Measurements from ENCODE around the gene PRSS3. TPM values are rescaled to one million over a fixed set of nuclear protein-coding genes. Genes with fewer than 3 reads are reported as not detected.
"Not testable (repeated sequence)": the region's sequence is repeated elsewhere in the genome, so short reads cannot be mapped to it uniquely, and the experiment has no call there.

PRSS3 gene
- total RNA-seq (under 1 TPM in 1 of 4 donors, not detected in 3; 0.30 TPM), polyA plus RNA-seq (under 1 TPM in 1 of 3 donors, not detected in 2; 0.05 TPM)
- long read RNA-seq, donor 1: 0 reads
- long read RNA-seq, donor 2: 0 reads

GRCh38 chr9:33795281-33795680, at the start of gene PRSS3:
PRSS3 (plus strand) TSS chr9:33795561; CDS start chr9:33795574, 13 bp downstream.
- no peaks in the 10 kb centered on the region for H3K27me3 ChIP-seq (ENCODE audit: insufficient read depth in 3 of 3, low read length in 2 of 3)
- intact Hi-C loops (cut with DNase I): no loop called here
- H3K4me3 ChIP-seq: no peak within 1 kb of the TSS
- no peaks in the 10 kb centered on the region for H3K36me3 ChIP-seq (ENCODE audit: insufficient read depth in 1 of 2, low read depth in 1 of 2)
- TF ChIP-seq CTCF (IDR thresholded peaks at IDR 0.05): no peak
- no peaks in the 10 kb centered on the region for H3K4me1 ChIP-seq
- DNase-seq (no peak), ATAC-seq (peak in 1 of 4 donors; percentile 21)
- H3K9me3 ChIP-seq: no peaks in the 10 kb centered on the region
- H3K27ac ChIP-seq: no peak within 1 kb of the TSS
- WGBS, 3 donors: 75 to 85% (median 85%) methylated on average over 4 of the region's 4 CpGs

- Histone ChIP-seq H3K27me3 (ENCODE audit: insufficient read depth in 3 of 3, low read length in 2 of 3) (peaks cover 4 to 46% (median 10%) of the 10 kb centered on the region in 3 donors), H3K4me1 (peaks cover 10% of the 10 kb centered on the region), H3K9me3 (no peaks in the 10 kb centered on the region), H3K27ac (no peak overlapping the region), H3K36me3 (ENCODE audit: insufficient read depth in 1 of 2, low read depth in 1 of 2) (no peaks in the 10 kb centered on the region), H3K4me3 (no peak overlapping the region)
- no peak for TF ChIP-seq CTCF (IDR thresholded peaks at IDR 0.05)
- ATAC-seq (no peak), DNase-seq (no peak)
- 88 to 91% (median 89%) methylated on average over 22 of the region's 22 CpGs for WGBS, 3 donors
- intact Hi-C loops (cut with DNase I): no loop called here
Observed at GRCh38 chr9:33748633-33749304, 46.6 kb upstream of the PRSS3 start.

GRCh38 chr9:33749305-33749654, 46.1 kb upstream of the PRSS3 start:
- H3K4me1 ChIP-seq; H3K36me3 ChIP-seq (ENCODE audit: insufficient read depth in 1 of 2, low read depth in 1 of 2); H3K27ac ChIP-seq; H3K4me3 ChIP-seq; intact Hi-C loops (cut with DNase I); DNase-seq; H3K9me3 ChIP-seq; ATAC-seq: not testable (repeated sequence)
- 70 to 85% (median 83%) methylated on average over 6 of the region's 6 CpGs for WGBS, 3 donors
- peaks cover 4 to 51% (median 10%) of the 10 kb centered on the region in 3 donors for H3K27me3 ChIP-seq (ENCODE audit: insufficient read depth in 3 of 3, low read length in 2 of 3)

- no peak for TF ChIP-seq CTCF (IDR thresholded peaks at IDR 0.05)
- peaks cover 10% of the 10 kb centered on the region for H3K4me1 ChIP-seq
- WGBS, 3 donors: 3 to 5% (median 3%) methylated on average over 34 to 35 of the region's 35 CpGs
- no peaks in the 10 kb centered on the region for H3K9me3 ChIP-seq
- peaks cover 6 to 57% (median 10%) of the 10 kb centered on the region in 3 donors for H3K27me3 ChIP-seq (ENCODE audit: insufficient read depth in 3 of 3, low read length in 2 of 3)
- peak overlapping the region; percentile 28 for H3K4me3 ChIP-seq
- no peaks in the 10 kb centered on the region for H3K36me3 ChIP-seq (ENCODE audit: insufficient read depth in 1 of 2, low read depth in 1 of 2)
- intact Hi-C loops (cut with DNase I): loop anchor here in 1 of 2 donors (5.0 kb wide), 1 partner anchor 52 kb away; no protein-coding TSS in a partner anchor
- DNase-seq: peak in 1 of 2 donors; percentile 12
- no peak overlapping the region for H3K27ac ChIP-seq
- peak; percentile 17 to 72 (median 66) for ATAC-seq
Observed at GRCh38 chr9:33750307-33750838, 45.0 kb upstream of the PRSS3 start.

- peaks cover 7 to 60% (median 10%) of the 10 kb centered on the region in 3 donors for H3K27me3 ChIP-seq (ENCODE audit: insufficient read depth in 3 of 3, low read length in 2 of 3)
- ATAC-seq (peak in 3 of 4 donors; percentile 11 to 21 (median 19)), DNase-seq (no peak)
- WGBS, 3 donors: 1 to 6% (median 5%) methylated on average over 26 to 31 of the region's 31 CpGs
- no peaks in the 10 kb centered on the region for H3K9me3 ChIP-seq
- H3K4me3 ChIP-seq: peak overlapping the region; percentile 28
- H3K27ac ChIP-seq: no peak overlapping the region
- TF ChIP-seq CTCF (IDR thresholded peaks at IDR 0.05): no peak
- peaks cover 10% of the 10 kb centered on the region for H3K4me1 ChIP-seq
- H3K36me3 ChIP-seq (ENCODE audit: insufficient read depth in 1 of 2, low read depth in 1 of 2): no peaks in the 10 kb centered on the region
- intact Hi-C loops (cut with DNase I): loop anchor here in 1 of 2 donors (5.0 kb wide), 1 partner anchor 51 kb away; no protein-coding TSS in a partner anchor
Observed at GRCh38 chr9:33750839-33751339, 44.5 kb upstream of the PRSS3 start.
